OCI-LY3 (cell line): ENCODE results near the gene LINGO3.

Source experiments
- CTCF ChIP-seq: fragments of 200-600, 300-600 bp; sonication (generic); IDR thresholded peaks from 2 replicates; pipeline ENCODE4 v1.5.1; 2014; ENCODE audit warnings: antibody characterized with exemption, low read length, low read depth
- EZH2phosphoT487 ChIP-seq: fragments of 200-600 bp; shearing (Covaris generic); IDR thresholded peaks from 2 replicates; pipeline ENCODE4 v1.6.1; 2018; ENCODE audit warnings: antibody characterized with exemption, mixed run types, low read depth

DNA sequence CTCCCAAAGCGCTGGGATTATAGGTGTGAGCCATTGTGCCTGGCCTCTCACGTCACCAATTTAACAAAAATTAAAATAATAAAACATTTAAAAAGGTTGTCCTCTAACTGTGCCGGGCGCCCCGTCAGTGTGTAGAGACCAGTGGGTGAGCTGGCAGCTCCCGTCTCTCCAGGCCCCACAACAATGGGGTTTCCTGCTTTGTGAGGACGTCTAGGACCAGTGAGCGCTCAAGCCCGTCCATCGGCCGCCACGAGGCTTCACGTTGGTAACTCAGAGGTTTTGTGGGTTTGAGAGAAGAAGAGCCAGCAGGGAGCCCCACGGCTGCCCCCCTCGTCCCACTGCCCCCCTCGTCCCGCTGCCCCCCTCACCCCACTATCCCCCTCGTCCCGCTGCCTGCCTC, 15.8 kb upstream of the LINGO3 start:
- TF ChIP-seq CTCF, result no peak
- no peak for TF ChIP-seq EZH2phosphoT487
